ENCODE measurements around the gene NLRP9. TPM values are rescaled to one million over a fixed set of nuclear protein-coding genes. Genes with fewer than 3 reads are reported as not detected.
"Not testable (repeated sequence)": the region's sequence is repeated elsewhere in the genome, so short reads cannot be mapped to it uniquely, and the experiment has no call there.

The NLRP9 gene
- total RNA-seq, result not detected
- long read RNA-seq, result 0 reads

DNA sequence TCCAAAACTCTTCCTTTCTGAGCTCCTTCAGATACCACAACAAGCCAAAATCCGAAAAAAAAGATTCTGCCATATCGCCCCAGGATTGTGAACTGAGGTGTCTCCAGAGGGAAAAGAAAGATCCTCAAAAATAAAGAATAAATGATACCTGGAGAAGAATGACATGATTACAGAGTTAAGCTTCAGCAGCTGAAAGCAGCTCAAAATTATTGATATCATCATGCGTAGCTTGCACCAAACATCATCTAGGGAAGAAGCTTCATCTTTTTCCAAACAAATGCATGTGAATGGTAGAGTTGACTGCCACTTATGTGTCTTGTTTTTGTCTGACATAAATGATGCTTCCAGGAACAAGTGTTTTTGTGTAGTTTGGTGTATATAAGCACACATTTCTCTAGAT, at the start of gene NLRP9:
Gene NLRP9, minus strand, starts transcription at position 101 of the 400 bp plus-strand sequence. Its CDS starts 28 bp downstream, at position 73.
- H3K9me3 ChIP-seq, result no peaks in the 10 kb centered on the region
- no peak within 1 kb of the TSS for H3K27ac ChIP-seq
- H3K27me3 ChIP-seq, result no peaks in the 10 kb centered on the region
- DNase-seq (no peak), ATAC-seq (no peak)
- H3K4me3 ChIP-seq, result no peak within 1 kb of the TSS
- no peaks in the 10 kb centered on the region for H3K4me1 ChIP-seq
- intact Hi-C loops (cut with DNase I), result no loop called here
- no peaks in the 10 kb centered on the region for H3K36me3 ChIP-seq
- TF ChIP-seq, protein P1, sequence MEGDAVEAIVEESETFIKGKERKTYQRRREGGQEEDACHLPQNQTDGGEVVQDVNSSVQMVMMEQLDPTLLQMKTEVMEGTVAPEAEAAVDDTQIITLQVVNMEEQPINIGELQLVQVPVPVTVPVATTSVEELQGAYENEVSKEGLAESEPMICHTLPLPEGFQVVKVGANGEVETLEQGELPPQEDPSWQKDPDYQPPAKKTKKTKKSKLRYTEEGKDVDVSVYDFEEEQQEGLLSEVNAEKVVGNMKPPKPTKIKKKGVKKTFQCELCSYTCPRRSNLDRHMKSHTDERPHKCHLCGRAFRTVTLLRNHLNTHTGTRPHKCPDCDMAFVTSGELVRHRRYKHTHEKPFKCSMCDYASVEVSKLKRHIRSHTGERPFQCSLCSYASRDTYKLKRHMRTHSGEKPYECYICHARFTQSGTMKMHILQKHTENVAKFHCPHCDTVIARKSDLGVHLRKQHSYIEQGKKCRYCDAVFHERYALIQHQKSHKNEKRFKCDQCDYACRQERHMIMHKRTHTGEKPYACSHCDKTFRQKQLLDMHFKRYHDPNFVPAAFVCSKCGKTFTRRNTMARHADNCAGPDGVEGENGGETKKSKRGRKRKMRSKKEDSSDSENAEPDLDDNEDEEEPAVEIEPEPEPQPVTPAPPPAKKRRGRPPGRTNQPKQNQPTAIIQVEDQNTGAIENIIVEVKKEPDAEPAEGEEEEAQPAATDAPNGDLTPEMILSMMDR (IDR thresholded peaks at IDR 0.05), result no peak

DNA sequence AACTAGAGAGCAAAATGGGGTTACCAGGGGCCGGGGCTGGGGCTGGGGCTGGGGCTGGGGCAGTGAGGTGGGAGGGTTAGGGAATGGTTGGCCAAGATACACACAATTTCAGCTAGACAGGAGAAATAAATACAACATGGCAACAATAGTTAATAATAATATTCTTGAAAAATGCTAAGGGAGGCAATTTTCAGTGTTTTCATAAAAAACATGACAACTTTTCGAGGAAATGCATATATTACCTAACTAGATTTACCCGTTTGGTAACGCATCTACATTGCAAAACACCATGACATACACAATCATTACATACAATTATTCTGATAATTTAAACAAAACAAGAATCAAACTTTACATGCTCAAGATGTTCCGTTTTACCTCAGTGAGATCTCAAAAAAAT, 42.9 kb upstream of the NLRP9 start:
- H3K36me3 ChIP-seq, result no peaks in the 10 kb centered on the region
- no peaks in the 10 kb centered on the region for H3K9me3 ChIP-seq
- H3K27ac ChIP-seq, result no peak overlapping the region
- TF ChIP-seq, protein P1 (IDR thresholded peaks at IDR 0.05), result no peak
- peaks cover 8% of the 10 kb centered on the region for H3K27me3 ChIP-seq
- ATAC-seq, result no peak
- no peak overlapping the region for H3K4me3 ChIP-seq
- no peak for DNase-seq
- no peaks in the 10 kb centered on the region for H3K4me1 ChIP-seq
- intact Hi-C loops (cut with DNase I), result no loop called here

DNA sequence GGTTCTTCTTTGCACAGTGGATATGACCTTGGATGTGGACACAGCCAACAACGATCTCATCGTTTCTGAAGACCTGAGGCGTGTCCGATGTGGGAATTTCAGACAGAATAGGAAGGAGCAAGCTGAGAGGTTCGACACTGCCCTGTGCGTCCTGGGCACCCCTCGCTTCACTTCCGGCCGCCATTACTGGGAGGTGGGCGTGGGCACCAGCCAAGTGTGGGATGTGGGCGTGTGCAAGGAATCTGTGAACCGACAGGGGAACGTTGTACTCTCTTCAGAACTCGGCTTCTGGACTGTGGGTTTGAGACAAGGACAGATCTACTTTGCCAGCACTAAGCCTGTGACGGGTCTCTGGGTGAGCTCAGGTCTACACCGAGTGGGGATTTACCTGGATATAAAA, 40.1 kb upstream of the NLRP9 start:
- Histone ChIP-seq H3K9me3 (no peaks in the 10 kb centered on the region), H3K27ac (no peak overlapping the region), H3K27me3 (peaks cover 8% of the 10 kb centered on the region), H3K36me3 (no peaks in the 10 kb centered on the region), H3K4me1 (no peaks in the 10 kb centered on the region), H3K4me3 (no peak overlapping the region)
- no peak for ATAC-seq
- no peak for DNase-seq
- TF ChIP-seq, protein P1 (IDR thresholded peaks at IDR 0.05), result no peak
- intact Hi-C loops (cut with DNase I), result no loop called here

DNA sequence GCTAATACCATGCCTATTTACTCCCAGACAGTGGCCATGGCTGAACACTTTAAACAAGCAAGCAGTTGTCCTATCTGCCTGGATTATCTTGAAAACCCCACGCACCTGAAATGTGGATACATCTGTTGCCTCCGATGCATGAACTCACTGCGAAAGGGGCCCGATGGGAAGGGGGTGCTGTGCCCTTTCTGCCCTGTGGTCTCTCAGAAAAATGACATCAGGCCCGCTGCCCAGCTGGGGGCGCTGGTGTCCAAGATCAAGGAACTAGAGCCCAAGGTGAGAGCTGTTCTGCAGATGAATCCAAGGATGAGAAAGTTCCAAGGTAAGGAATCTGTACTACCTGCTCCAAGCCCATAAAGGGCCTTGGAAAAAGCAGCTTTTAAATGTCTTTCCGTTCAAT, 39.3 kb upstream of the NLRP9 start:
- ATAC-seq, result no peak
- TF ChIP-seq, protein P1 (IDR thresholded peaks at IDR 0.05), result no peak
- intact Hi-C loops (cut with DNase I), result no loop called here
- Histone ChIP-seq H3K27me3 (peaks cover 8% of the 10 kb centered on the region), H3K4me3 (no peak overlapping the region), H3K4me1 (no peaks in the 10 kb centered on the region), H3K27ac (no peak overlapping the region), H3K36me3 (no peaks in the 10 kb centered on the region), H3K9me3 (no peaks in the 10 kb centered on the region)
- DNase-seq, result no peak

DNA sequence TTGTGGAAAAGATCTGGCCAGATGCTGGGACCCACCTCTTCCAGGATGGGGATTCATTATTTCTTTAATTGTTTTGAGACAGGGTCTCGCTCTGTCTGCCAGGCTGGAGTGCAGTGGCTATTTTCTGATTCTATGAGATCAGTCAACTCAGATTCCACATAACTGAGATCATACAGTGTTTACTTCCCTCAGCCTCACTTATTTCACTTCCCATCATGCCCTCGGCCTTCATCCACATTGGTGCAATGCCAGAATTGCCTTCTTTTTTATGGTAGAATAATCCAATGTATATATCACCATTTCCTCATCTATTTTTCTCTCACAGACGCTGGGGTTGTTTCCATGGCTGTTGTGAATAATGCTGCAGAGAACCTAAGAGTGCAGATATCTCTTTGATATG, 31.4 kb upstream of the NLRP9 start:
- ATAC-seq; H3K4me1 ChIP-seq; H3K27ac ChIP-seq; H3K9me3 ChIP-seq; H3K36me3 ChIP-seq; DNase-seq; H3K27me3 ChIP-seq; intact Hi-C loops (cut with DNase I); H3K4me3 ChIP-seq: not testable (repeated sequence)

DNA sequence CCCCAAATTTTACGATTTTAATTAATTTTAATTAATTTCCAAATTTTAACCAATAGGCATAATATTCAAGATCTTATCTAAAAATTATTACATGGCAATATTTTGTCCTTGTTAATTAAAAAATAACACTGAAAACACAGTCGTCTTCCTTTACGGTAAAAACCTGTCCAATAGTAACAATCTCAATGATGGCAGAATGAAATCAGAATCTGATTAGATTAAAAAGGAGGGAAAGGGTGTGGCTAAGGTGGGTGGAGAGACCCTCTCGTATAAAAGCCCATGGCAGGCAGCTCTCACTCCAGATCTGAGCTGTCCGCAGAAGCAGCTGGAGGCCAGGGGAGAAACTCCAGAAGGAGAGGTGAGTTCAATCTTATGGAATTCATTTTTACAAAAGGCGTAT, 30.6 kb upstream of the NLRP9 start, which contains the start of gene RFPL4AL1:
Gene RFPL4AL1, plus strand, starts transcription at position 301 of the 400 bp plus-strand sequence. CDS start 2,687 bp downstream, outside the sequence.
- H3K27ac ChIP-seq; H3K9me3 ChIP-seq; intact Hi-C loops (cut with DNase I); H3K27me3 ChIP-seq; ATAC-seq; H3K4me1 ChIP-seq; H3K36me3 ChIP-seq; DNase-seq; H3K4me3 ChIP-seq: not testable (repeated sequence)

DNA sequence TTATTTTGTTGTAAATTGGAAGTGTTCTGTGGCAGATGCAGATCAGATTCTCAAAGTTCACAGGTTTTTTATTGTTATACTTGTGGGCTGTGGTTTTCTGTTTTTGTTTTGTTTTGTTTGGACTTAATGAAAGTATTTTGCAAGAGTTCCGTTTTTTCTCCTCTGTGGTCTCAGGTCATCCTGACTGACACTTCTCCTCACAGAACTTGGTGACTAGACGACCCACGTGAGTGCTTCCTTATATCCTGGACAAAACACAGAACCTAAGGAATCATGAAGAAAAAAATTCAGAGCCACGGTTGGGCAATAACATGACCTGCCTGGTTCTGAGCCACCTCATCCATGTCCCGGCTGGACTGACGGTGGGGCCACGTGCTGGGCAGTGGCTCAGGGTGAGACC, 28.3 kb upstream of the NLRP9 start:
- no peaks in the 10 kb centered on the region for H3K27me3 ChIP-seq
- no peaks in the 10 kb centered on the region for H3K36me3 ChIP-seq
- H3K4me3 ChIP-seq, result no peak overlapping the region
- intact Hi-C loops (cut with DNase I), result no loop called here
- TF ChIP-seq, protein P1 (IDR thresholded peaks at IDR 0.05), result no peak
- ATAC-seq, result no peak
- no peaks in the 10 kb centered on the region for H3K4me1 ChIP-seq
- no peaks in the 10 kb centered on the region for H3K9me3 ChIP-seq
- no peak overlapping the region for H3K27ac ChIP-seq
- no peak for DNase-seq

DNA sequence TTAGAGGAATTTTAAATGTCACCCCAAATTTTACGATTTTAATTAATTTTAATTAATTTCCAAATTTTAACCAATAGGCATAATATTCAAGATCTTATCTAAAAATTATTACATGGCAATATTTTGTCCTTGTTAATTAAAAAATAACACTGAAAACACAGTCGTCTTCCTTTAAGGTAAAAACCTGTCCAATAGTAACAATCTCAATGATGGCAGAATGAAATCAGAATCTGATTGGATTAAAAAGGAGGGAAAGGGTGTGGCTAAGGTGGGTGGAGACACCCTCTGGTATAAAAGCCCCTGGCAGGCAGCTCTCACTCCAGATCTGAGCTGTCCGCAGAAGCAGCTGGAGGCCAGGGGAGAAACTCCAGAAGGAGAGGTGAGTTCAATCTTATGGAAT, 20.6 kb upstream of the NLRP9 start, which contains the start of gene RFPL4A:
Gene RFPL4A, plus strand, starts transcription at position 301 of the 400 bp plus-strand sequence. CDS start 2,704 bp downstream, outside the sequence.
- ATAC-seq; H3K4me1 ChIP-seq; H3K9me3 ChIP-seq; DNase-seq; H3K27ac ChIP-seq; H3K36me3 ChIP-seq; H3K27me3 ChIP-seq; H3K4me3 ChIP-seq; intact Hi-C loops (cut with DNase I): not testable (repeated sequence)

DNA sequence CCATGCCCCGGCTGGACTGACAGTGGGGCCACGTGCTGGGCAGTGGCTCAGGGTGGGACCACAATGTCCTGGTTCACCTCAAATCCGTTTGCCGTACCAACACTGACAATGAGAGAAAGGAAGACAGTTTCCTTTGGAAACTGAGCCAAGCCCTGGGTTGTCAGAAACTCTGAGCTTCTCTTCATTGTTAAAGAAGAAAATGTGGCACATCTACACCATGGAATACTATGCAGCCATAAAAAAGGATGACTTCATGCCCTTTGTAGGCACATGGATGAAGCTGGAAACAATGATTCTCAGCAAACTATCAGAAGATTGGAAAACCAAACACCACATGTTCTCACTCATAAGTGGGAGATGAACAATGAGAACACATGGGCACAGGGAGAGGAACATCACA, 18.6 kb upstream of the NLRP9 start:
- H3K36me3 ChIP-seq; DNase-seq; H3K27me3 ChIP-seq; ATAC-seq; intact Hi-C loops (cut with DNase I); H3K27ac ChIP-seq; H3K4me1 ChIP-seq; H3K9me3 ChIP-seq; H3K4me3 ChIP-seq: not testable (repeated sequence)
